Gastroesophageal sphincter (tissue), 3 donors: Measurements from ENCODE around the gene SLC1A4.

ENCODE experiments used
- EP300 ChIP-seq: sonication (generic); formaldehyde crosslinking; IDR thresholded peaks from one replicate; pipeline ENCODE4 v1.6.1; 2017; ENCODE audit warnings: antibody characterized with exemption, mild to moderate bottlenecking
- POLR2A ChIP-seq, 2 donors: fragments of 450-650 bp; IDR thresholded peaks; one replicate each; pipeline ENCODE4 v1.6.1; 2017; ENCODE audit warnings: antibody characterized with exemption in 2 of 2, mild to moderate bottlenecking in 2 of 2, moderate library complexity in 1 of 2
- TF ChIP-seq, protein P1 (sequence below), 4 experiments: fragments of 200-600 bp in 2 of 4; fragments of 450-650 bp in 2 of 4; sonication (generic) in 1 of 4; IDR thresholded peaks; one replicate each; pipeline ENCODE4 v1.5.1; 2017 to 2019; ENCODE audit warnings: antibody characterized with exemption in 4 of 4, mild to moderate bottlenecking in 2 of 4, moderate library complexity in 2 of 4

DNA sequence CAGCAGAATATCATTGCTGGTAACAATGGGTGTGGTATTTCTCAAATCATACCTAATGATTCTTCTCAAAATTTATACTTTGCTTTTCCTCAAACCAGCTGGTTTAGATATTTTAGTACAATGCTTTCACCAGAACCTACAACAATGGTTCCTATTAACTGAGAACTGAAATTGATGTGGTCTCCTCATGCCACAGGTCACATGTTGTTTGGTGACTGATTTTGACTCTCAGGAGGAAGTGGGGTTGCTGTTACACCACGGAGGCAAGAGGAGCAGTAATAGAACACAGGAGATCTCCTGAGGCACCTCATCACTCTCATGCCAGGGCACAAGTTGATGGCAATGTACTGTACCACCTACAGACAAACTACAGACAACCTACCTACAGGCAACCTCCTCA lies 64.0 kb downstream of the SLC1A4 start:
- TF ChIP-seq, protein P1, sequence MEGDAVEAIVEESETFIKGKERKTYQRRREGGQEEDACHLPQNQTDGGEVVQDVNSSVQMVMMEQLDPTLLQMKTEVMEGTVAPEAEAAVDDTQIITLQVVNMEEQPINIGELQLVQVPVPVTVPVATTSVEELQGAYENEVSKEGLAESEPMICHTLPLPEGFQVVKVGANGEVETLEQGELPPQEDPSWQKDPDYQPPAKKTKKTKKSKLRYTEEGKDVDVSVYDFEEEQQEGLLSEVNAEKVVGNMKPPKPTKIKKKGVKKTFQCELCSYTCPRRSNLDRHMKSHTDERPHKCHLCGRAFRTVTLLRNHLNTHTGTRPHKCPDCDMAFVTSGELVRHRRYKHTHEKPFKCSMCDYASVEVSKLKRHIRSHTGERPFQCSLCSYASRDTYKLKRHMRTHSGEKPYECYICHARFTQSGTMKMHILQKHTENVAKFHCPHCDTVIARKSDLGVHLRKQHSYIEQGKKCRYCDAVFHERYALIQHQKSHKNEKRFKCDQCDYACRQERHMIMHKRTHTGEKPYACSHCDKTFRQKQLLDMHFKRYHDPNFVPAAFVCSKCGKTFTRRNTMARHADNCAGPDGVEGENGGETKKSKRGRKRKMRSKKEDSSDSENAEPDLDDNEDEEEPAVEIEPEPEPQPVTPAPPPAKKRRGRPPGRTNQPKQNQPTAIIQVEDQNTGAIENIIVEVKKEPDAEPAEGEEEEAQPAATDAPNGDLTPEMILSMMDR (IDR thresholded peaks at IDR 0.05), result no peak
- TF ChIP-seq EP300, result no peak
- no peak for TF ChIP-seq POLR2A (IDR thresholded peaks at IDR 0.05)
